ENCODE results near the gene MAN1A2. TPM values are rescaled to one million over a fixed set of nuclear protein-coding genes. Genes with fewer than 3 reads are reported as not detected.

MAN1A2 gene
- total RNA-seq, 1 donor from 2014 or later: 44.2 TPM

DNA sequence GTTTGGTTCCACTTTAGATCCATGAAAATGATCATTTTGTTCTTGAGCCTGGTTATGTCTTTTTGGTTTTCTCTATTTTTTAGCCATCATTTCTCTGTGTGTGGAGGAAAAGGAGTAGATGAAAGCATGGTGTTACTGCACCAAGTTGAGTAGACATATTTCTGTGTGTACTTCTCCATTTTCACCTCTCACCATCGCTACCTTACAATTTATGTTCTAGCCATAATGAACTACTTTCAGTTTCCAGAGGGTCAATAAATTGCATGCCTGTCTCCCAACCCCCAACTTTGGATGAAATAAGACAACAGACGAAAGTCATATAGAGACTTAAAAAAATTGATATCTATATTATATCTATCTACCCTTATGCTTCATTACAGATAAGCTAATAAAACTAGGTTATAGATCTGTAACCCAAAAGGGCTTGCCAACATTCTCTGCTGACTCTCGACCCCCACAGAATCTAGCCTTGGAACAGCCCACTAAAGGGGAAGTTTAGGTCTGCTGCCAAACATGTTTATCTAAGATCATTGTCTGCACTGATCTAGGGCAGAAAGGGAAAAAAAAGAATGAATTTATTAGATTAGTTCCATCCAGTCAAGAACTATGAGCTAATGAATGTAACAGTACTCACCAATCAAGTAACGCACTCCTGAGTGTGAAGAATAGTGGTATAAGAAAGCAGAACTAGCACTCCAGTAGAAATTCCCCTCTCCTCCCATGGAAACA, 7.5 kb upstream of the MAN1A2 start:
- no peak for DNase-seq (ENCODE audit: low read depth, low spot score)

DNA sequence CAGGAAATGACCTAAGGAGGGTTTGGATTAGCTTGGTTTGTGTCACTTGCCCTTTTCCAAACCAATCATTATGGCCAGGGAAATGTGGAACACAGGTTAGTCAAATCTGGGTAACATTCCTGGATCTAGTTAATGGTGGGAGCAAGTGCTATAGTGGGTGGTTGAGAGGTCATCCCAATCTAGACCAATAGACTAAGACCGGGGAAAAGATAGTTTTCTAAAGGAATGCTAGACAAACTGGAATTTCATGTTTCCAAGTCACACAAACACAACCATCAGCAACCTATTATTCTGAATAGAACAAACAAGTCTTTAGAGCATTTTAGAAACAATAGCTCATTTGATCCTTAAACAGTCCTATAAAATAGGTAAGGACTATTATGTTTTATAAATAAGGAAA, 4.3 kb upstream of the MAN1A2 start:
- DNase-seq (ENCODE audit: low read depth, low spot score): no peak

DNA sequence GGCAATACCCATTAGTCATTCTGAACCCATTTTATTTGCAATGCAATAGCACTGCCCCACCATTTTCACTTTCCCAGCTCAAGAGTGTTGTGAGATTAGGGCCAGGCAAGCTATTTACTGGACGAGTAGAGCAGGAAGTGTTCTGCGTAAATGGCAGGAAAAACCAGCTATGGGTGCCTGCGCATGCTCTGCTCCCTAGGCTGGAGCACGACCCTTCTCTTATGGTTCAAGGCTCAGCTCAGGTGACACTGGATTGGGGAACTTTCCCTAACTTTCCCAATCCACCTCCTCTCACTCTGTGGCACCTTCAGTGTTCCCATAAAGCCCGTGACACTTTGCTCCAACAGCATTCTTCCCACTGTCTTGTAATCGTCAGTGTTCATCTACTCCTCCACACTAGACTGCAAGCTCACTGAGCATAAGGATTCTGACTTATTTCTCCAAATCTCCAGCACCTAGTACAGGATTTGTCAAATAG, 3.6 kb upstream of the MAN1A2 start:
- DNase-seq (ENCODE audit: low read depth, low spot score): no peak

DNA sequence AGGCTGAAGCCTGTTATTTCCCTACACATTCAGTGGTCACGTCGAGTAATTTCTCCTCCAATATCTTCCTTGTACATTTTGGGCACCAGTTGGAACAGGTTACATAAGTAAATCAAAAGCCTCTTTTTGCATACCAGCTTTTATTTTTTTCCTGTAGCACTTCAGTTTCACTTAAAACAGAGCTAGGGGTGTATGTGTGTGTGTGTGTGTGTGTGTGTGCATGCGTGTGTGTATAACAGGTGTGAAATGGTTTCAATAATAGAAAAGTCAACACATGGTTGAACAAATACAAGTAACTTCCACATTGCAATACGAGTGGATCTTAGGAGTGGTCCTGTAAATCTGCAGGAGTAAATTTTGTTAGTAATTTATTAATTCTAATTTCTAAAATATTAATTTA, 3.0 kb upstream of the MAN1A2 start:
- no peak for DNase-seq (ENCODE audit: low read depth, low spot score)

DNA sequence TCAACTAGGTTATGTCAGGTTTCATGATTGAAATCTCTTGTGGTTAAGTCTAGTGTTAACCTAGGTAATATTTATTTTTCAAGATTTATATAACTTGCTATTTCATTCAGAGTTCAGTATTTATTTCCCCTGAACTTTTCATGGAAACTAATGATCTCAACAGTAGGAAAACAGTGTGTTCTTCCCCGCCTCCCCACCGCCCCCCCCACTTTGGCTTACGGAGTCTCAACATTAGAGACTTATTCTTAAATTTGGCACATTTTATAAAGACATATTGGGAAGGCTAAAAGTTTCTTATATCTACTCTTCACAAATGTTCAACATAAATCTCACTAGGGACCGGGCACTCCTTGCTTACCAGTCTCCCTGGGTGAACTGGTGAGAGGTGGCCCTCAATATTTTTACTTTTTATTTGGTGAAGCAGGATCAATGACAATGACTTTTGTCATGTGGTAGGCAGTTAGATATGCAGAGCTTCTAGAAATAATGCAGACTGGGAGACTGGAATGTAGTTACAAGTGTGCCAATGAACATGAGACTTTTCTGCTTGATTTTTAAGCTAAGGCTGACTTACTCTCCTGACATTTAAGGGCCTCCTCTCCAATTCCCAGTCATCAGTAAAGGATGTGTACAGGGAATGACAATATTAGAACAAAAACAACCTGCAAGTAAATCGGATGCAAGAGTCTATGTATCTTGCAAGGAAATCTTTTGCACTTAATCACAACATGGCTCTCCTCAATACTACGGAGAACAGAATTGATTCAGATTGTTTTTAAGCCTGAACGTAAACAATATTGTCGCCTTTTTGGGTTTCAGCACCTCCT, 1.7 kb upstream of the MAN1A2 start:
- DNase-seq (ENCODE audit: low read depth, low spot score): no peak

DNA sequence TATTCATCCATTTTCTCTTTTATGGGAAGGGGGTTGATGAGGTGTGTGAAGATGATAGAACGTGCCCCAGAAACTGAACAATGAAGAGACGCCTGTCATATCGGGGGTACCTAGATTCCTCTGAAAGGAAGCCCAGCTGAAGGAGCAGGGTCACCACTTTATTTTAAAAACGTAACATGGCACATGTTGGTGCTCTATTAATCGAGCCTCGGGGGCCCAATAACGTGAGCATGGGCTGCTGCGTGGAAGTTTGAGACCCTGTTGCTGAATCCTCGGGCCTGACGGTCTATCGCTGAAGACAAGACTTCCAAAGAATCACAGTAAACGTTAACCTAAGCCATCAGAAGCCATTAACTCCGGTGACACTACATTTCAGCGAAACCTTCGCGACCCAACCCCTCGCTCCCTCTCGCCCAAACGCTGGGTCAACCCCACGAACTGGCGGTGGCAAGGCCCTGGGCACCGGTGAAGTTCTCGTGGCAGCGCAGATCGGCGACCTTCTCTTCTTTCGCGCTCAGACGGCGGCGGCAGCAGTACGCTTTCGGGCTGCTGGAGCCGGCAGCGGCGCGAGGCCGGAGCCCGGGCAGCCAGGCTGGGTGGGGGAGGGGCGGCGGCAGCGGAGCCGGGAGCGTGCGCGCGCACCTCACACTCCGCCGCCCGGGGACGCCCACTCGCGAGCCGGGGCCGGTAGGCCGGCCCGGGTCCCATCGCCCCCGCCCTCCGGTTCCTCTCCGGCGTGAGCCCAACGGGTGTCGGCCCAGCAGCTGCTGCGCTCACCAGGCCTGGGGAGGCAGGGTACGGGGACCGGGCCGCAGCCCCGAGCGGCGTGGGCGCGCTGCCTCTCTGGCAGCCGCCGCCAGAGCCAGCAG, 838 bp upstream of the MAN1A2 start:
- peak; percentile 26 for DNase-seq (ENCODE audit: low read depth, low spot score)

DNA sequence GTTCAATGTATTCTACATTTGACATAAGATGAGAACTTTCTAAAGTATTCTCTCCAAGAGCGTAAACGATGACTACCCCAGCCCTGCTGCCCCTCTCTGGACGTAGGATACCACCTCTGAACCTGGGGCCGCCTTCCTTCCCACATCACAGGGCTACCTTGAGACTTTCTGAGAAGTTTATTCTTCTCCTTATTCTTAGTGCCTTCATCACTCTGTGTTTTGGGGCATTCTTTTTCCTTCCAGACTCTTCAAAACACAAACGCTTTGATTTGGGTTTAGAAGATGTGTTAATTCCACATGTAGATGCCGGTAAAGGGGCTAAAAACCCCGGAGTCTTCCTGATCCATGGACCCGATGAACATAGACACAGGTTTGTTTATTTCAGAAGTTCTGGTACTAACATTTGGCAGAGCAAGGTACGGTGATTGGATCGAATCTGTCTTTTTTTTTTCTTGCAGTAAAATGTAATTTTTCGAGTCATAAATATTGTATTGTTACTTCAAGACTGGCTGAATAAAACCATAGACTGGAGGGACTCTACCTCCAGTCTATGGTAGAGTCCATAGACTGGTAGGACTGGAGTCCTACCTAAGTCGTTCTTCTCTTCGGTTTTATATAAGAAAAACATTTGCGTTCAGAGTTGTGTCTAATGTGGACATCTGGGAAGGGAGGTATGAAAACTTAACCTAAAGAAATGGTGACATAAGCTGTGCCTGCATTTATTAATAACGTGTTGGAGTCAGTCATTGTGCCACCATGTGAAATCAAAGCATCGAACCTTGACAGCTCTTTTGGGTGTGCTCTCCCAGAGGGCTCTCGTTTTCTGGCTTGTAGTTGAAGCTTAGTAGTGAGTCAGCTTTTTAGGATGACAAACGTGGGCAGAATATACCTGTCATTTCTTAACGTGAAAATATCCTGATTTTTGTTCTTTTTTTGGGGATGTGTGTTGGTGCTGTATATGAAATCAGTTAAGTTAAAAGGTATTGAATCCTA, 1.2 kb downstream of the MAN1A2 start:
- DNase-seq (ENCODE audit: low read depth, low spot score): no peak

DNA sequence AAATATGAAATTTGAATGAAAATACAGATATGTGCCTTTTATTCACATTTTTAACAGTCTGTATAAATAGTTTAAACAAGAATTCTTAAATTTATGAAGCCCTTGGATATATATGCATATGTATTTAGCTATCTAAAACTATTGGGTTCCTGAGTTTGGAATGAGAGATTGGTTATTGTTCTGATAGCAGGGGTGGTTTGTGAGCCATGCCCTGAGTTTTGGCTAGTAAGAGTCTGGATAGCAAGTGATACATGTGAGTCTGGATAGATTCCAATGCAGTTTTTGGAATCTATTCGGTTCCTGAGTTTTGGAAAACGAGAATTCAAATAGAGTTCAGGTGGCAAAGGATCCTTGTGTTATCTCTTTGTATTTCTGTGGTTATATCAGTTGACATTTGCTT, 2.8 kb downstream of the MAN1A2 start:
- no peak for DNase-seq (ENCODE audit: low read depth, low spot score)

DNA sequence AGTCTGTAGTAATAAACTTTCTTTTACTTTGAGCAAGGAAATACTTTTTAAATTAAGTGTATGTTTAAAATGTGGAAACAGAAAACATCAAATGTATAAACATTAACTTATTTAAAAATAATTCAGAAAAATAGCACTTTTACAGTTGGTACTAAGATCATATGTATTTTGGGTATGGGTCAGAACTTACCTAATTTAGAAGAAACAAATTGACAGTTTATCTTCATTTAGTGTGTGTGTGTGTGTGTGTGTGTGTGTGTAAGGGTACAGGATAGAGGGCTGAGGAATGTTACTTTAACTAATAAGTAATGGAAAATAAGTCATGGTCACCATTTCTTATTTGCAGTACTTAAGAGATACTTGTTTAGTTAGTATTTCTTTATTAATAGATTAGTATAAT, 3.3 kb downstream of the MAN1A2 start:
- DNase-seq (ENCODE audit: low read depth, low spot score): no peak

DNA sequence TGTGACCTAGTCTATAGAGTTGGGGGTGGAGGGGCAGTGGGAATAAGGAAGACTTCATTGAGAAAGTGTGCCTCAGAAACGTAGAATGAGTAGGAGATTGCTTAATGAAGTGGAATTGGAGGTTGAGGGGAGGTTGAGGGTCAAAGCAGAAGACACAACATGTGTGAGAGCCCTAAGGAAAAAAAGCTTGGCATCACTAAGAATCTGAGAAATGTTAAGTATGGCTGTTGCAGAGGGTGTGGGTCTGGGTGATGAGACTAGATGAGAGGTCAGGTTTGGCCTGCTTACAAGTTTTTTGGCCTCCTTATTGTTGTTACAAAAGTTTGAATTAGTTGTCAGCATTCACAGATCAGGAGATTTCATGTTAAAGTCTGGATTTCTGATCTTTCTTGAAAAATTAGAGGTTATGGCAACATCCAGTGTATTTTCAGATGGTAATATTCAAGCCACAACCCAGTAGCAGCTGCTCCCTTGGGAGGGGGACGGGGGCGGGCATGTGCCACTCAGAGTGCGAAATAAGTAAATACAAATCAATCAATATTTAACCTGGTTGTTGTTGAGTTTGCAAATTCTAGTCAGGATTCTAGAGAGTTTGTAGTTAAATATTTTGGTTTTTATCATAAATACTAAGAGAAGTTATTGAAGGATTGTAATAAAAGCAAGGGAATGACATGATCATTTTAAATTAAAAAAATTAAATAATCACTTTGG, 4.3 kb downstream of the MAN1A2 start:
- no peak for DNase-seq (ENCODE audit: low read depth, low spot score)

DNA sequence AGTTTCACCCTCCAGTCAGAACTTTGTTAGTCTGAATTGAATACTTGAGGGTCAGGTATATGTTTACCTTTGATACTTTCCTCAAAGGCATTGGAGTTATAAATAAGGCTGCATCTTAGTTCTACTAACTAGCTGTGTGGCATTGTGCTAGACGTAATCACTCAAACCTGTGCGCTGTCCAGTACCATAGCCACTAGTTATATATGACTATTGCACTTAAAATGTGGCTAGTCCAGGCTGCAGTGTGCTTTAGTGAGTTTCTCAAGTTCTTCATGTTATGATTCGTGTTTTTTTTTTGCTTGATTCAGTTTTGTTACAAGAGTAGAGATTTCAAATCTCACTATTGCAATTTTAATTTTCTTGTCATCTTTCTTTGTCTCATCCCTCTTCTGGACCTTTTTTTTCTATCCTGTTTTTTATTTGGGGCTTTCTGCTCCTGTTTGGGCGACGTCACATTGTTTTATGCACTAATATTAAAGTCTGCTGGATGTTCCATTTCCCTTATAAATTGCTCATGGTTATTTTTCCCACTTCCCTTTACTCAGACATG, 5.7 kb downstream of the MAN1A2 start:
- no peak for DNase-seq (ENCODE audit: low read depth, low spot score)

DNA sequence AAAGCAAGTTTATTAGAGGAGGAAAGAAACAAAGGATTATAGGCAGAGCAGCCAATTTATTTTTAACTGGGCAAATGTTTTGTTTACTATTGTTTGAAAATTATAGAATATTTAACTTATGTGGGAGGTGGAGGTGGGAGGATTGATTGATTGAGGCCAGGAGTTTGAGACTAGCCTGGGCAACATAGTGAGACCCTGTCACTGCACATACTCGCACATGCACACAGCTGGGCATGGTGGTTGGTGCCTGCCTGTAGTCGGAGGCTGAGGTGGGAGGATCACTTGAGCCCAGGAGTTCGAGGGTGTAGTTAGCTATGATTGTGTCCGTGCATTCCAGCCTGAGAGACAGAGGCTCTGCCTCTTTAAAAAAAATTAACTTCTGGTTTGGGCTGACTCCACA, 6.7 kb downstream of the MAN1A2 start:
- no peak for DNase-seq (ENCODE audit: low read depth, low spot score)

DNA sequence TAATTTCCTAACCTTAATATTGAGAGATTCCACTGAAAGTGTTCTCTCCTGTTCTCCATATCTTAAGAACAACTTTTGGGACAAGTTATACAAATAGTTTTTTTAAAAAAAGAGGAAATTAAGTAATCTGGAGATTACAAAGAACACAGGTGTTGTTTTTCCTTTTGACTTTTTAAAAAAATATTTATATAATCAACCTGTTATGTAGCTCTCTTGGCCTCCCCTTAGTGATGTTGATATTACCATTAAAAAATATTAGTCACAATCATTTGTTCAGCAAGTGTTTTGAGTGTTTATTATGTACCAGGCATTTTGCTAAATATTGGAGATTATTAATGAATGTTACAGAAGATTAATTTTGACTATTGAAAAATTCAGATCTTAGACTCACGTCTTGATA, 8.1 kb downstream of the MAN1A2 start:
- DNase-seq (ENCODE audit: low read depth, low spot score): no peak

DNA sequence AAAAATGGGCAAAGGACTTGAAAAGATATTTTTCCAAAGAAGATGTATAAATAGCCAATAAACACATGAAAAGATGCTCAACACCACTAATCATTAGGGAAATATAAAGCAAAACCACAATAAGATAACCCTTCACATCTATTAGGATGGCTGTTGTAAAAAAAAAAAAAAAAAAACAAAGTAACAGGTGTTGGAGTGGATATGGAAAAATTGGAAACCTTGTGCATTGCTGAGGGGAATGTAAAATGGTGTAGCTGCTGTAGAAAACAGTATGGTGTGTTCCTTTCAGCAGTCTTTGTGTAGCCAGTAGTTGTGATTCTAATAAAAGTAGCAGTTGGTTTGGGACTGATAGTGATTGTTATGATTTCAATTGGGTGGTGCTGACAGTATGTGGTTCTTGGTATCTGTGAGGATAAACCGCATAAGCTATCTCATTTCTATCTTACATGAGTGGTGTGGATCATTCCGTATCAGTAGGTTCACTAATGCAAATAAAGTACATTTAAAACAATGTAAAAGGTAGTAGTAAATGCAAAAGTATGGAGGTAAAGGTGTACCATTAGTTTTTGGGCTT, 19.9 kb downstream of the MAN1A2 start:
- DNase-seq (ENCODE audit: low read depth, low spot score): no peak

DNA sequence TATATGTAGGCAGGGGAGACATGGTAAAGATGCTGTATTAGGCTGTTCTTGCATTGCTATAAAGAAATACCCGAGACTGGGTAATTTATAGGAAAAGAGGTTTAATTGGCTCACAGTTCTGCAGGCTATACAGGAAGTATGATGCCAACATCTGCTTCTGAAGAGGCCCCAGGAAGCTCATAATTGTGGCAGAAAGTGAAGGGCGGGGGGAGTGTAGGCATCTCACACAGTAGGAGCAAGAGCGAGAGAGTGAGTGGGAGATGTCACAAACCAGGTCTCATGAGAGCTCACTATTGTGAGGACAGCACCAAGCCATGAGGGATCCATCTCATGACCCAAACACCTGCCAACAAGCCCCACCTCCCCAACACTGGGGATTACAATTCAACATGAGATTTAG, 21.1 kb downstream of the MAN1A2 start:
- DNase-seq (ENCODE audit: low read depth, low spot score): no peak

DNA sequence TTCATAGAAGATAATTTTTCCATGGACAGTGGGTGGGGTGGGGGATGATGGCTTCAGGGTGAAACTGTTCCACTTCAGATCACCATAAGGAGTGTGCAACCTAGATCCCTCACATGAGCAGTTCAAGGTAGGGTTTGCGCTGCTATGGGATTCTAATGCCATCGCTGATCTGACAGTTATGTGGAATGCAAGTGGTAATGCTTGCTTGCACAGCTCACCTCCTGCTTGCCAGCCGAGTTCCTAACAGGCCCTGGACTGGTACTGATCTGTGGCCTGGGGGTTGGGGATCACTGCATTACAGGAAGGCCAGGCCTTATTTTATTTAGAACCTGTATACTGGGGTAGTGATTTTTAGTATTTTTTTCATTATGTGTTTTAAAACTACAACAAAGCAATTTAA, 22.0 kb downstream of the MAN1A2 start:
- no peak for DNase-seq (ENCODE audit: low read depth, low spot score)

DNA sequence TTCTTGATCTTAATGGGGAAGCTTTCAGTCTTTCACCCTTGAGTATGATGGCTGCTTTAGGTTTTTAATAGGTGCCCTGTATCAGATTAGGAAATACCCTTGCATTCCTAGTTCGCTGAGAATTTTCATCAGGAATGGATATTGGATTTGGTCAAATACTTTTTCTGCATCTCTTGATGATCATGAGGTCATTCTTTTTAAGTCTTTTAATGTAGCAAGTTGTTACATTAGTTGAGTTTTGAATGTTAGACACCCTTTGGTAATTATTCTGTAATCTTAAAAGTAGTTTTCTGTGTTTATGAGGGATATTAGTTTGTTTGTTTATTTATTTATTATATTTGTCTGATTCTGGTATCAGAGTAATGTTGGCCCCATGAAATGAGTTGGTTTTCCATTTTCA, 22.5 kb downstream of the MAN1A2 start:
- DNase-seq (ENCODE audit: low read depth, low spot score): no peak

DNA sequence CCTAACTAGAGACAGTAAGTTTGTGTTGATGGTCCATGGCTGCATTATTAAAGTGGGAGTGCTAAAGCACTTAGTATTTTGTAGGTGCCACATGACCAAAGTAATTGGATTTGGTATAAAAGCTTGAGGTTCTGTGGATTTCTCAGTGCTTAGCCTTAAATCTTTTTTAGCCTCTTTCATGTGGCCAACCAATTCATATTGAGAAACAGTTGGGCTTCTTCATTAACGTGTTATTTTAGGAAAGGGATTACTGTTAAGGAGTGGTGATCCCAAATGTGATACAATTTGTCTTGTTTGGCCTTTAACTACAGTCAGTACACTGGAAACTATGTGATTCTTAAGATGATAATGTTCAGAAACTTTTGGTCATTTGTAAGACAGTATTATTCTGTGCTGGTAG, 25.5 kb downstream of the MAN1A2 start:
- no peak for DNase-seq (ENCODE audit: low read depth, low spot score)

DNA sequence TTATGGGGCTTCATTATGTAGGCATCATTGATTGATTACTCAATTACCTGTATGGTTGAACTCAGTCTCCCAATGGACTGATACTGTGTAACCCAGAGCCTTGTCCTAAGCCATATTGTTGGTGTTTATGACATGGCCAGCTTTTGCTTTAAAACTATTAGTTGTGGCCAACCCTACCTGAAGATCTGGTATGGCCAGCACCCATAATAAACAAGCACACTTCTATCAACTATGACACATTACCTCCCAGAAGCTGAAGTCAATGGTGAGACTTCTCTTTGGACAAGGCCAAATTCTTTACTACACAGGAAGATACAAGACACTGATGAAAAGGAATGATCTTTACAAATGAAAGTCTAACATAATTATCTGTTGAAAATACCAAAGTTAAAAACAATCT, 28.8 kb downstream of the MAN1A2 start:
- no peak for DNase-seq (ENCODE audit: low read depth, low spot score)

Data from pulmonary artery endothelial cell (primary cell).